HG02981 (cell line): ENCODE data around the gene APOA1.
"Not testable (repeated sequence)": the region's sequence is repeated elsewhere in the genome, so short reads cannot be mapped to it uniquely, and the experiment has no call there.

ENCODE experiments used
- ATAC-seq: cut with Tn5 transposase; IDR thresholded peaks from one replicate; pipeline ENCODE4 v1.9.1; 2021; ENCODE audit warnings: mild to moderate bottlenecking, moderate library complexity; ENCODE audit not compliant: unreplicated experiment

The APOA1 gene

GRCh38 chr11:116821050-116821918 is 16.1 kb downstream of the APOA1 start:
- ATAC-seq = no peak

- ATAC-seq = no peak
Observed at GRCh38 chr11:116819049-116819448, 18.4 kb downstream of the APOA1 start.

GRCh38 chr11:116814502-116814901 is 22.9 kb downstream of the APOA1 start:
- no peak for ATAC-seq

- ATAC-seq = no peak
Observed at GRCh38 chr11:116813781-116814471, 23.5 kb downstream of the APOA1 start.

GRCh38 chr11:116813170-116813569 is 24.3 kb downstream of the APOA1 start:
- ATAC-seq = no peak

- ATAC-seq = no peak
Observed at GRCh38 chr11:116812109-116812508, 25.3 kb downstream of the APOA1 start.

GRCh38 chr11:116811194-116811593 is 26.2 kb downstream of the APOA1 start:
- no peak for ATAC-seq

- no peak for ATAC-seq
Observed at GRCh38 chr11:116808262-116809175, 28.9 kb downstream of the APOA1 start.

- ATAC-seq = no peak
Observed at GRCh38 chr11:116807601-116808261, 29.7 kb downstream of the APOA1 start.

GRCh38 chr11:116804001-116804400 is 33.4 kb downstream of the APOA1 start:
- ATAC-seq = no peak

- not testable (repeated sequence) for ATAC-seq
Observed at GRCh38 chr11:116801662-116802061, 35.8 kb downstream of the APOA1 start.

GRCh38 chr11:116800610-116801009 is 36.8 kb downstream of the APOA1 start:
- no peak for ATAC-seq

- no peak for ATAC-seq
Observed at GRCh38 chr11:116798368-116798767, 39.1 kb downstream of the APOA1 start.

GRCh38 chr11:116797816-116798215 is 39.6 kb downstream of the APOA1 start:
- ATAC-seq = no peak

GRCh38 chr11:116796548-116796947 is 40.9 kb downstream of the APOA1 start:
- no peak for ATAC-seq

- ATAC-seq = no peak
Observed at GRCh38 chr11:116794851-116795250, 42.6 kb downstream of the APOA1 start.

- no peak for ATAC-seq
Observed at GRCh38 chr11:116793772-116794097, 43.7 kb downstream of the APOA1 start.

- ATAC-seq = no peak
Observed at GRCh38 chr11:116792869-116793771, 44.3 kb downstream of the APOA1 start.

- no peak for ATAC-seq
Observed at GRCh38 chr11:116792144-116792868, 45.1 kb downstream of the APOA1 start.
